Activated B cell treated with CpG ODN at 0.5 μM for 24 hours (primary cell): ENCODE data around the gene ELOA2. TPM values are rescaled to one million over a fixed set of nuclear protein-coding genes. Genes with fewer than 3 reads are reported as not detected.

Experiments used
- ATAC-seq: fragments of 200-7000 bp; cut with Tn5 transposase; one replicate; pipeline ENCODE4 v1.10.0; 2021; ENCODE audit warnings: low read depth, mild to moderate bottlenecking, moderate library complexity
- CTCF ChIA-PET: fragments of 350-600 bp; sonication (Branson Sonifier 250); formaldehyde crosslinking; loops from one replicate; lab custom pipeline; 2021; ENCODE audit warnings: antibody characterized with exemption; lab: Charles Lee
- POLR2A ChIA-PET: fragments of 350-600 bp; sonication (Branson Sonifier 250); formaldehyde crosslinking; loops from one replicate; lab custom pipeline; 2021; ENCODE audit warnings: antibody characterized with exemption; lab: Charles Lee
- DNase-seq: peaks from one replicate; pipeline ENCODE4 v3.0.0; 2022
- H3K27ac Mint-ChIP-seq: one replicate; pipeline ENCODE4 v1.8.0; 2020; ENCODE audit warnings: mixed read lengths
- H3K27me3 Mint-ChIP-seq: one replicate; pipeline ENCODE4 v1.8.0; 2021; ENCODE audit warnings: mixed read lengths
- H3K36me3 Mint-ChIP-seq: one replicate; pipeline ENCODE4 v1.8.0; 2021; ENCODE audit warnings: low read depth, mixed read lengths
- H3K4me1 Mint-ChIP-seq: one replicate; pipeline ENCODE4 v1.8.0; 2021; ENCODE audit warnings: mixed read lengths
- H3K4me3 Mint-ChIP-seq: one replicate; pipeline ENCODE4 v1.8.0; 2020; ENCODE audit warnings: mild to moderate bottlenecking, mixed read lengths
- H3K9me3 Mint-ChIP-seq: one replicate; pipeline ENCODE4 v1.8.0; 2020; ENCODE audit warnings: mixed read lengths
- CTCF ChIP-seq: fragments of 200-600 bp; IDR thresholded peaks from one replicate; pipeline ENCODE4 v1.8.0; 2022; ENCODE audit warnings: antibody characterized with exemption, mild to moderate bottlenecking
- intact Hi-C: fragments of 100-400 bp; cut with micrococcal nuclease; formaldehyde crosslinking; loops from one replicate; pipeline ENCODE4 v1.15.1; 2024
- total RNA-seq: library from RNA; stranded (reverse); gene quantifications from 2 replicates; pipeline ENCODE4 v1.2.3, GENCODE V29; 2022

ELOA2 gene
- not detected in 2 replicates for total RNA-seq

GRCh38 chr18:47035156-47035671 is at the start of gene ELOA2:
Gene ELOA2 (minus strand): TSS chr18:47035621. CDS start chr18:47035264, 357 bp downstream.
- ChIA-PET CTCF (no interaction called here), POLR2A (no interaction called here)
- Mint-ChIP-seq H3K27ac (no peak within 1 kb of the TSS), H3K9me3 (no peaks in the 10 kb centered on the region), H3K27me3 (peaks cover 3% of the 10 kb centered on the region), H3K4me1 (no peaks in the 10 kb centered on the region), H3K36me3 (no peaks in the 10 kb centered on the region), H3K4me3 (no peak within 1 kb of the TSS)
- no peak for DNase-seq
- no peak for TF ChIP-seq CTCF
- ATAC-seq: no peak
- intact Hi-C loops: no loop called here

GRCh38 chr18:47081578-47081977 is 46.2 kb upstream of the ELOA2 start:
- H3K4me1 Mint-ChIP-seq: no peaks in the 10 kb centered on the region
- POLR2A ChIA-PET: no interaction called here
- intact Hi-C loops: no loop called here
- no peak for ATAC-seq
- no peak overlapping the region for H3K4me3 Mint-ChIP-seq
- H3K27me3 Mint-ChIP-seq: no peaks in the 10 kb centered on the region
- peaks cover 2% of the 10 kb centered on the region for H3K36me3 Mint-ChIP-seq
- H3K9me3 Mint-ChIP-seq: no peaks in the 10 kb centered on the region
- CTCF ChIA-PET: no interaction called here
- TF ChIP-seq CTCF: no peak
- no peak overlapping the region for H3K27ac Mint-ChIP-seq
- DNase-seq: no peak

DNA sequence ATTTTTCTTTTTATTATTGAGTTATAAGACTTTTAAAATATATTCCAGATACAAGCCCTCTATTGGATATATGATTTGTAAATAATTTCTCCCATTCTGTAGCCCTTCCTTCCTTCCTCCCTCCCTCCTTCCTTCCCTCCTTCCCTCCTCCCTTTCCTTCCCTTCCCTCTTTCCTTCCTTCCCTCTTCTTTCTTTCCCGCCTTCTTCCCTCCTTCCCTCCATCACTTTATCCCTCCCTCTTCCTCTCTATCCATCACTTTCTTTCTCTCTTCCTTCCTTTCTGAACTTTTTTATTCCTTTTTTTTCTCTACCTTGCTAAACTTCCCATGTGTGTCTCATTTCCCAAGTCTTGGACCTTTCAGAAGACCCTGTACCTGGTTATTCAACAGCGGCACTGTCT is 45.5 kb upstream of the ELOA2 start:
- no peaks in the 10 kb centered on the region for H3K4me1 Mint-ChIP-seq
- intact Hi-C loops: no loop called here
- ATAC-seq (no peak), DNase-seq (no peak)
- CTCF ChIA-PET: no interaction called here
- POLR2A ChIA-PET: no interaction called here
- H3K27me3 Mint-ChIP-seq: no peaks in the 10 kb centered on the region
- H3K36me3 Mint-ChIP-seq: no peaks in the 10 kb centered on the region
- no peak for TF ChIP-seq CTCF
- H3K9me3 Mint-ChIP-seq: no peaks in the 10 kb centered on the region
- no peak overlapping the region for H3K4me3 Mint-ChIP-seq
- no peak overlapping the region for H3K27ac Mint-ChIP-seq

DNA sequence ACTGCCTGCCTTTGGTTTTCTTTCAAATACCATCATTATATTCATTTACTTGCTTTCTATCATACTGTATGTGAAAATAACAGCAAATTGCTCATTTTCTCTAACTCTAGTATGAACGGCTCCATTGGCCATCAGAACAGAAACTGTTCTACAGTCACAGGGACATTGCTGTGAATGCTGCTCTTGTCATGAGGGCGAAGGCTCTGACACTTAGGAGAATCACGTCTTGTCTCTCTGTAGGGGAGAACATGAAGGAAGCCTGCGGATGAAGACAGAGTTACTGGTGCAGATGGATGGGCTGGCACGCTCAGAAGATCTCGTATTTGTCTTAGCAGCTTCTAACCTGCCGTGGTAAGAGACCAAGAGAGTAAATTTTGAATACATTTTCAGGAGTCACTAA is 41.7 kb upstream of the ELOA2 start:
- Mint-ChIP-seq H3K4me3 (no peak overlapping the region), H3K27me3 (no peaks in the 10 kb centered on the region), H3K4me1 (no peaks in the 10 kb centered on the region), H3K27ac (no peak overlapping the region), H3K9me3 (no peaks in the 10 kb centered on the region), H3K36me3 (no peaks in the 10 kb centered on the region)
- CTCF ChIA-PET: interaction anchor here (1.6 kb wide), 1 partner anchor 127 kb away, joined by 6 read pairs; no protein-coding TSS in a partner anchor
- ATAC-seq (no peak), DNase-seq (no peak)
- intact Hi-C loops: no loop called here
- POLR2A ChIA-PET: no interaction called here
- TF ChIP-seq CTCF: no peak

DNA sequence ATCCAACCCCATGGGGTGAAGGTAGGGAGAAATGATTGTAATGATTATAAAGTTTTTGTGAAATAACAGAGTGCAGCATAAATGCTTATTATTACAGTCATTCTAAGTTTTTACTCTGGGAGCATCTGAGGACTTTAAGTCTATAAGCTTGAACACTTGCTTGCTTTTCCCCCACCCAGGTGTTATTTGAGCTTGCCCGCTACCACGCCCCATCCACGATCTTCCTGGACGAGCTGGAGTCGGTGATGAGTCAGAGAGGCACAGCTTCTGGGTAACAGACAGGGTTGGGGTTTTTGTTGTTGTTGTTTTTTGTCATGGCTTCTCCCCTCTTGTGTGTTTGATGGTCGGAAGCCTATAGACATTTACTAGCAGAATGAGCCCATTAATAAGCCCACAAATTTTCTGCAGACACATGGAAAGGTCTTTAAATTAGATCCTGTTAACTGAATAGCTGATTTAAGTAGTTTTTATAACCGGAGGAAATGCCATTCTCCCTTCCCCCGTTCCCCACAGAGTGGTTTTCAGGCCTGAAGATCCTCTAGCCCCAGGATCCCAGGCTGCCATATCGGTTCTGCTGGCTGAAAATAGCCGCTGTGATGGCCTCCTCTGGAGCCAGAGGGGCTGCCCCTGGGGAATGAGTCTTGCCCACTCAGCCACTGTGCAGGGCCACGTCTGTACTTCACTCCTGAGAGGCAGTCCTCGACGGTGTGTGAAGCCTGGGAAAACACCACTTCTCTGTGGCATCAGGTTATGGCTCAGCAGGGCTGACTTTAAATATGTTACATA is 39.9 kb upstream of the ELOA2 start:
- no peak overlapping the region for H3K4me3 Mint-ChIP-seq
- H3K4me1 Mint-ChIP-seq: no peaks in the 10 kb centered on the region
- POLR2A ChIA-PET: no interaction called here
- CTCF ChIA-PET: no interaction called here
- no peak for DNase-seq
- H3K27ac Mint-ChIP-seq: no peak overlapping the region
- H3K9me3 Mint-ChIP-seq: no peaks in the 10 kb centered on the region
- ATAC-seq: no peak
- intact Hi-C loops: no loop called here
- TF ChIP-seq CTCF: no peak
- H3K27me3 Mint-ChIP-seq: no peaks in the 10 kb centered on the region
- no peaks in the 10 kb centered on the region for H3K36me3 Mint-ChIP-seq
